K562 (cell line): ENCODE measurements around the gene POLR3GL. TPM values are rescaled to one million over a fixed set of nuclear protein-coding genes. Genes with fewer than 3 reads are reported as not detected.

Experiments
- BCOR ChIP-seq: fragments of 450-650 bp; IDR thresholded peaks from 2 replicates; pipeline ENCODE4 v1.6.1; 2016
- BRF1 ChIP-seq: IDR thresholded peaks from 3 replicates; pipeline ENCODE4 v1.6.1; 2011; ENCODE audit warnings: borderline replicate concordance, mild to moderate bottlenecking; ENCODE audit not compliant: insufficient read length; ENCODE audit errors: extremely low read depth
- CAMTA2 ChIP-seq: fragments of 250-450 bp; sonication (Bioruptor Pico); conservative IDR thresholded peaks from 2 replicates; pipeline ENCODE4 v1.5.1; 2022
- CCAR2 ChIP-seq: fragments of 200-400 bp; formaldehyde crosslinking; IDR thresholded peaks from 2 replicates; pipeline ENCODE4 v1.6.1; 2017; ENCODE audit warnings: mild to moderate bottlenecking, low read depth, low read length
- E2F3 ChIP-seq: fragments of 250-450 bp; sonication (Bioruptor Pico); IDR thresholded peaks from 2 replicates; pipeline ENCODE4 v1.4.0; 2020; ENCODE audit warnings: mild to moderate bottlenecking
- E2F6 ChIP-seq, 2 experiments: IDR thresholded peaks; 2 replicates each; pipeline ENCODE4 v1.6.1; 2011; ENCODE audit warnings: borderline replicate concordance in 1 of 2, control low read depth in 1 of 2, low read depth in 1 of 2, low read length in 1 of 2, mild to moderate bottlenecking in 1 of 2, mixed read lengths in 1 of 2, moderate library complexity in 1 of 2; ENCODE audit not compliant: insufficient read depth in 1 of 2, insufficient read length in 1 of 2, poor library complexity in 1 of 2, severe bottlenecking in 1 of 2; ENCODE audit errors: extremely low read depth in 1 of 2
- FUS ChIP-seq: fragments of 200-400 bp; formaldehyde crosslinking; optimal IDR thresholded peaks from 2 replicates; pipeline ENCODE3; 2017; ENCODE audit warnings: low read depth, low read length
- GMEB1 ChIP-seq: fragments of 250-450 bp; sonication (Bioruptor Pico); IDR thresholded peaks from 2 replicates; pipeline ENCODE4 v1.4.0; 2020; ENCODE audit warnings: mild to moderate bottlenecking
- ILF3 ChIP-seq: fragments of 450-650 bp; IDR thresholded peaks from 2 replicates; pipeline ENCODE4 v1.6.1; 2018; ENCODE audit warnings: antibody characterized with exemption, mild to moderate bottlenecking, moderate library complexity, borderline replicate concordance
- JUNB ChIP-seq: fragments of 450-650 bp; formaldehyde crosslinking; conservative IDR thresholded peaks from 2 replicates; pipeline ENCODE4 v1.4.0; 2020; ENCODE audit warnings: mild to moderate bottlenecking
- MIER1 ChIP-seq: fragments of 450-650 bp; IDR thresholded peaks from 2 replicates; pipeline ENCODE4 v1.6.1; 2016; ENCODE audit warnings: antibody characterized with exemption, mild to moderate bottlenecking, low read depth
- MNT ChIP-seq, 2 experiments: fragments of 450-650 bp; conservative IDR thresholded peaks; 2 replicates each; pipeline ENCODE4 v1.6.1; 2017; ENCODE audit warnings: mild to moderate bottlenecking in 2 of 2, moderate library complexity in 2 of 2
- NFYB ChIP-seq: IDR thresholded peaks from 2 replicates; pipeline ENCODE4 v1.6.1; 2011; ENCODE audit warnings: mild to moderate bottlenecking, moderate library complexity; ENCODE audit not compliant: insufficient read length; ENCODE audit errors: extremely low read depth
- PCBP1 ChIP-seq: fragments of 200-400 bp; formaldehyde crosslinking; IDR thresholded peaks from 2 replicates; pipeline ENCODE4 v1.6.1; 2018; ENCODE audit warnings: mild to moderate bottlenecking, low read depth, low read length; ENCODE audit not compliant: poor library complexity, severe bottlenecking
- SMAD2 ChIP-seq: fragments of 150-350 bp; IDR thresholded peaks from 2 replicates; pipeline ENCODE4 v1.6.1; 2014; ENCODE audit warnings: low read depth, mild to moderate bottlenecking, low read length
- SMARCB1 ChIP-seq: IDR thresholded peaks from 2 replicates; pipeline ENCODE4 v1.6.1; 2011; ENCODE audit warnings: improper control_type of control experiment, low read depth; ENCODE audit not compliant: insufficient read length
- SMC3 ChIP-seq: conservative IDR thresholded peaks from 2 replicates; pipeline ENCODE4 v1.6.1; 2011; ENCODE audit warnings: low read depth, low read length, improper control_type of control experiment; ENCODE audit not compliant: insufficient read depth
- SOX6 ChIP-seq: fragments of 450-650 bp; IDR thresholded peaks from 2 replicates; pipeline ENCODE4 v1.6.1; 2014; ENCODE audit warnings: mild to moderate bottlenecking
- YY1 ChIP-seq, 3 experiments: IDR thresholded peaks; 2 replicates each; pipeline ENCODE4 v1.6.1; 2011; ENCODE audit warnings: low read length in 2 of 3, mild to moderate bottlenecking in 2 of 3, moderate library complexity in 2 of 3, borderline replicate concordance in 1 of 3, control low read depth in 1 of 3, low read depth in 1 of 3; ENCODE audit not compliant: insufficient read depth in 3 of 3, insufficient replicate concordance in 2 of 3, control insufficient read depth in 1 of 3, insufficient read length in 1 of 3; ENCODE audit errors: extremely low read depth in 1 of 3
- ZC3H8 ChIP-seq: fragments of 450-650 bp; IDR thresholded peaks from 2 replicates; pipeline ENCODE4 v1.6.1; 2017
- ZNF3 ChIP-seq: fragments of 250-450 bp; sonication (Bioruptor Pico); IDR thresholded peaks from 2 replicates; pipeline ENCODE4 v1.5.0; 2021; ENCODE audit warnings: mild to moderate bottlenecking, moderate library complexity
- ZNF311 ChIP-seq: fragments of 250-450 bp; sonication (Bioruptor Pico); IDR thresholded peaks from 2 replicates; pipeline ENCODE4 v1.4.0; 2020; ENCODE audit warnings: mild to moderate bottlenecking, moderate library complexity
- ZNF316 ChIP-seq: fragments of 450-650 bp; IDR thresholded peaks from 2 replicates; pipeline ENCODE4 v1.6.1; 2016
- polyA plus RNA-seq, 8 experiments: library from polyadenylated mRNA; depleted of rRNA in 4 of 8; stranded (reverse) in 5 of 8; unstranded in 3 of 8; fragments of >200 nt; fragmentation: Nextera tagmentation in 2 of 8; fragmentation: Illumina TruSeq in 1 of 8; extraction: Ambion mirVana in 2 of 8; extraction: Trizol in 1 of 8; gene quantifications; 2 replicates each; pipeline versions ENCODE4 v1.2.1 to v1.2.3, GENCODE V29; 2011 to 2014; ENCODE audit warnings: inconsistent platforms in 1 of 8, missing spikeins in 1 of 8
- total RNA-seq, 7 experiments: library from RNA; depleted of rRNA in 6 of 7; stranded (reverse); fragments of >200 nt in 6 of 7; fragmentation: Illumina TruSeq in 2 of 7; extraction: Trizol in 2 of 7; gene quantifications; 2 replicates each; pipeline versions ENCODE4 v1.2.1 to v1.2.3, GENCODE V29; 2011 to 2021; ENCODE audit warnings: low replicate concordance in 1 of 7

Gene POLR3GL
- total and polyA plus RNA-seq, 9 of the 15 experiments (the other 6 are each of a cell fraction or from before 2014, with no cell fraction given) = 14.6 to 48.4 (median 38.2) TPM

GRCh38 chr1:145964328-145965118 is at the start of gene POLR3GL, which contains the start of gene ANKRD34A (continued):
- no peak for TF ChIP-seq SMAD2
- no peak for TF ChIP-seq BRF1
- TF ChIP-seq E2F3 (CRISPR knock-in tag) = no peak
- TF ChIP-seq NFYB = peak; percentile 94
- peak; percentile 27 for TF ChIP-seq SOX6
- no peak for TF ChIP-seq FUS
- TF ChIP-seq ZC3H8 = no peak
- TF ChIP-seq GMEB1 (CRISPR knock-in tag) = no peak; the same call in 1 of the 2 replicates
- TF ChIP-seq ILF3 = no peak
- peak in 2 of 3 experiments; percentile 73 to 82 for TF ChIP-seq YY1 (IDR thresholded peaks at IDR 0.05; ENCODE audit: borderline replicate concordance in 1 of 3, control insufficient read depth in 1 of 3, extremely low read depth in 1 of 3, insufficient read depth in 3 of 3, insufficient read length in 1 of 3, insufficient replicate concordance in 2 of 3, low read depth in 1 of 3, low read length in 2 of 3)
- TF ChIP-seq SMC3 = no peak
- peak; percentile 15 to 53; a peak in 1 of 4 replicates for TF ChIP-seq MNT (conservative IDR thresholded peaks at IDR 0.05)
- TF ChIP-seq BCOR = 0 out of 2 replicates have a peak, but pooled peaks have one; percentile 8
- TF ChIP-seq MIER1 = no peak
- TF ChIP-seq ZNF311 = no peak
- no peak for TF ChIP-seq ZNF3
- no peak for TF ChIP-seq ZNF316
- TF ChIP-seq E2F6 (IDR thresholded peaks at IDR 0.05; ENCODE audit: borderline replicate concordance in 1 of 2, extremely low read depth in 1 of 2, insufficient read depth in 1 of 2, insufficient read length in 1 of 2, low read depth in 1 of 2, low read length in 1 of 2, poor library complexity in 1 of 2, severe bottlenecking in 1 of 2) = peak in 1 of 2 experiments; percentile 56
- peak; percentile 34 for TF ChIP-seq SMARCB1
- no peak for TF ChIP-seq PCBP1
- no peak for TF ChIP-seq JUNB (CRISPR knock-in tag)
- TF ChIP-seq CAMTA2 = no peak
- TF ChIP-seq CCAR2 = no peak
